HEK293T (cell line): Measurements from ENCODE around the gene CEP350.

Experiments used
- ARNT ChIP-seq: fragments of 450-650 bp; IDR thresholded peaks from 2 replicates; pipeline ENCODE4 v1.6.1; 2017; ENCODE audit warnings: mild to moderate bottlenecking
- BHLHE40 ChIP-seq: fragments of 450-650 bp; IDR thresholded peaks from 2 replicates; pipeline ENCODE4 v1.6.1; 2016; ENCODE audit warnings: mild to moderate bottlenecking, moderate library complexity, borderline replicate concordance
- NFRKB ChIP-seq: fragments of 450-650 bp; IDR thresholded peaks from 2 replicates; pipeline ENCODE4 v1.6.1; 2016; ENCODE audit warnings: mild to moderate bottlenecking, moderate library complexity
- SP1 ChIP-seq: fragments of 450-650 bp; IDR thresholded peaks from 2 replicates; pipeline ENCODE4 v1.6.1; 2017

DNA sequence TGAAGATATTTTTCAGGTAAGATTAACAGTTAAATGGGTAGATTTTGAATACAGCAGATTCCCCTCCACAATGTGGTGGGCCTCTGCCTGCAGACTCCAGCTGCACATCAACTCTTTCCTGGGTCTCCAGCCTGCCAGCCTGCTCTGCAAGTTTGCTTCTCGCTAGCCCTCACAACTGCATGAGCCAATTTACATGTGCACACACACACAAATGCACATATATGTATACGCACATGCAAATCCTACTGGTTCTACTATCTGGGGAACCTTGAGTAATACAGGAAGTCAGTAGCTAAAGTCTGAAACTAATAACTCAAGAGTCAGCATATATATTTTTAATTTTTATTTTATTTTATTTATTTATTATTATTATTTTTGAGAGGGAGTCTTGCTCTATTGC, 165.2 kb downstream of the CEP350 start:
- no peak for TF ChIP-seq BHLHE40
- no peak for TF ChIP-seq SP1
- no peak for TF ChIP-seq ARNT
- TF ChIP-seq NFRKB = no peak
